Measurements from ENCODE around the gene HOXA7.

DNA sequence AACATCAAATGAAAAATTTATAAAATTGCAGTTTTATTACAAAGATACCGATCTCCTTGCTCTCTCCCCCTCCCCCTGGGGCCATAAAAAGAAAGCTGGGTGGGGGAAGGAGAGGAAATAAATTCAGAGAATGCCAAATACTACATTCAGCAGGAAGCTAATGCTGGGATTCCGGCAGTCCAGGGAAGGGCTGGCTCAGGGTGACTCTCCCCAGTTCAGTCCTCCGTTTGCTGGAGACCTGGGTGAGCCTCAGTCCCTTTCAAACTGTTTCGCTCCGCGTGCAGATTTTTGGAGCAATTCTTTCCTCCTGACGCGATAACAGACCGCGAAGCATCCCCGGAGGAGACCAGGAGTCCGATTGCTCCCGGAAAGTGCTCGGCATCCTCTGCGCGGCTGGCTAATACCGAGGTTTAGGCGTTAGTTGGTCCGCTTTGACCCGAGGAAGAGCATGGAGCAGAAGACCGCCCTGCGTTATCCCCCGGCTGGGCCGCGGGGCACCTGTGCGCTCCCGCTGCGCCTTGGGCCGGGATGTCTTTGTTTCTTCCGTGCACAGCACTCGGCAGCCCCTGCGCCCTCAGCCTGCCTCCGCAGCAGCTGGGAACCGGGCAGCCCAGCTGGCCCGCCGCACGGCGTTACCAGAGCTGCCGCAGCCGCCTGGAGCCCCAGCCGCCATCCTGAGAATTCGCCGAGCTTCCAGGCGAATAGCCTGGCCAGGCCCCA is 50.1 kb downstream of the HOXA7 start:
- TF ChIP-seq, protein P1, sequence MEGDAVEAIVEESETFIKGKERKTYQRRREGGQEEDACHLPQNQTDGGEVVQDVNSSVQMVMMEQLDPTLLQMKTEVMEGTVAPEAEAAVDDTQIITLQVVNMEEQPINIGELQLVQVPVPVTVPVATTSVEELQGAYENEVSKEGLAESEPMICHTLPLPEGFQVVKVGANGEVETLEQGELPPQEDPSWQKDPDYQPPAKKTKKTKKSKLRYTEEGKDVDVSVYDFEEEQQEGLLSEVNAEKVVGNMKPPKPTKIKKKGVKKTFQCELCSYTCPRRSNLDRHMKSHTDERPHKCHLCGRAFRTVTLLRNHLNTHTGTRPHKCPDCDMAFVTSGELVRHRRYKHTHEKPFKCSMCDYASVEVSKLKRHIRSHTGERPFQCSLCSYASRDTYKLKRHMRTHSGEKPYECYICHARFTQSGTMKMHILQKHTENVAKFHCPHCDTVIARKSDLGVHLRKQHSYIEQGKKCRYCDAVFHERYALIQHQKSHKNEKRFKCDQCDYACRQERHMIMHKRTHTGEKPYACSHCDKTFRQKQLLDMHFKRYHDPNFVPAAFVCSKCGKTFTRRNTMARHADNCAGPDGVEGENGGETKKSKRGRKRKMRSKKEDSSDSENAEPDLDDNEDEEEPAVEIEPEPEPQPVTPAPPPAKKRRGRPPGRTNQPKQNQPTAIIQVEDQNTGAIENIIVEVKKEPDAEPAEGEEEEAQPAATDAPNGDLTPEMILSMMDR (IDR thresholded peaks at IDR 0.05; ENCODE audit: low read depth, low read length, poor library complexity, severe bottlenecking) = no peak
- no peak for TF ChIP-seq EZH2phosphoT487 (IDR thresholded peaks at IDR 0.05; ENCODE audit: borderline replicate concordance, low read length)
